HepG2 (cell line): Measurements from ENCODE around the gene HSD11B1L. TPM values are rescaled to one million over a fixed set of nuclear protein-coding genes. Genes with fewer than 3 reads are reported as not detected.

Source experiments
- ATAC-seq: fragments of 200-7000 bp; cut with Tn5 transposase; 3 replicates; pipeline ENCODE4 v1.9.1; 2020; ENCODE audit warnings: mild to moderate bottlenecking, moderate library complexity
- BruUV-seq: library from RNA; stranded (reverse); fragments of 400-500 nt; replicated peaks from 2 replicates; lab custom pipeline; 2021; lab: Mats Ljungman, UMichigan
- CTCF ChIA-PET: fragments of 300-600 bp; formaldehyde crosslinking; extraction: SDS; loops from one replicate; lab custom pipeline; 2021; ENCODE audit warnings: low total read pairs, inconsistent platforms, low intra/inter-chr PET ratio; lab: Yijun Ruan, JAX
- POLR2A ChIA-PET: fragments of 350-600 bp; sonication (Branson Sonifier 250); formaldehyde crosslinking; loops from one replicate; lab custom pipeline; 2020; ENCODE audit warnings: antibody characterized with exemption, inconsistent platforms; lab: Yijun Ruan, JAX
- DNase-seq: peaks from one replicate; pipeline ENCODE4 v3.0.0-alpha.2; 2015; ENCODE audit warnings: low spot score
- FAIRE-seq: peaks from 3 replicates; lab custom pipeline; 2011; peaks lifted over from hg19 to GRCh38; lab: Jason Lieb, UNC
- H2AFZ ChIP-seq: one replicate; pipeline ENCODE4 v1.6.1; 2011; ENCODE audit warnings: low read length, inconsistent platforms
- H3K27ac ChIP-seq: fragments of 300-600 bp; 3 replicates; pipeline ENCODE4 v1.8.0; 2011; ENCODE audit warnings: mixed run types, mild to moderate bottlenecking, mixed read lengths, low read length, inconsistent platforms; ENCODE audit not compliant: insufficient read depth; ENCODE audit errors: extremely low read length
- H3K27me3 ChIP-seq, 2 experiments: fragments of 200-600 bp in 1 of 2; 2 replicates in 1 of 2; 3 replicates in 1 of 2; pipeline versions ENCODE4 v1.6.0 to v1.8.0; 2011; ENCODE audit warnings: low read length in 2 of 2, mild to moderate bottlenecking in 2 of 2, moderate library complexity in 2 of 2, inconsistent platforms in 1 of 2; ENCODE audit not compliant: insufficient read depth in 2 of 2, control insufficient read depth in 1 of 2
- H3K36me3 ChIP-seq, 2 experiments: fragments of 200-600 bp in 1 of 2; replicated peaks in 1 of 2; 2 replicates in 1 of 2; 3 replicates in 1 of 2; pipeline versions ENCODE4 v1.5.1 to v1.8.0; 2011; ENCODE audit warnings: low read length in 2 of 2, inconsistent platforms in 1 of 2; ENCODE audit not compliant: insufficient read depth in 2 of 2, control insufficient read depth in 1 of 2
- H3K4me1 ChIP-seq: 2 replicates; pipeline ENCODE4 v1.5.1; 2012; ENCODE audit warnings: low read length, inconsistent platforms; ENCODE audit not compliant: insufficient read depth
- H3K4me2 ChIP-seq: 2 replicates; pipeline ENCODE4 v1.6.0; 2011; ENCODE audit warnings: low read depth, low read length, inconsistent platforms
- H3K4me3 ChIP-seq, 3 experiments: fragments of 200-600 bp in 1 of 3; sonication (generic), shearing (Covaris generic) in 1 of 3; replicated peaks in 1 of 3; 2 replicates each; pipeline ENCODE4 v1.5.1; 2011 to 2016; ENCODE audit warnings: low read length in 3 of 3, inconsistent platforms in 2 of 3, low read depth in 2 of 3, mild to moderate bottlenecking in 2 of 3, control low read depth in 1 of 3, mixed read lengths in 1 of 3; ENCODE audit not compliant: insufficient read depth in 1 of 3
- H3K79me2 ChIP-seq: one replicate; pipeline ENCODE4 v1.6.1; 2011; ENCODE audit warnings: low read length, inconsistent platforms; ENCODE audit not compliant: insufficient read depth
- H3K9ac ChIP-seq: 2 replicates; pipeline ENCODE4 v1.6.0; 2011; ENCODE audit warnings: mild to moderate bottlenecking, low read depth, low read length, inconsistent platforms; ENCODE audit not compliant: insufficient read depth
- H3K9me3 ChIP-seq: 2 replicates; pipeline ENCODE4 v1.5.1; 2012; ENCODE audit warnings: mild to moderate bottlenecking, low read length
- H4K20me1 ChIP-seq: 2 replicates; pipeline ENCODE4 v1.6.0; 2011; ENCODE audit warnings: inconsistent platforms, mild to moderate bottlenecking, low read length, moderate library complexity; ENCODE audit not compliant: insufficient read depth
- ATF7 ChIP-seq, 2 experiments: fragments of 450-650 bp in 1 of 2; sonication (generic) in 1 of 2; formaldehyde crosslinking in 1 of 2; IDR thresholded peaks; 2 replicates each; pipeline versions ENCODE4 v1.4.0 to v1.6.1; 2016 to 2020; ENCODE audit warnings: antibody characterized with exemption in 1 of 2, mild to moderate bottlenecking in 1 of 2, missing genetic modification reagents in 1 of 2
- FLYWCH1 ChIP-seq: sonication (generic); formaldehyde crosslinking; IDR thresholded peaks from 2 replicates; pipeline ENCODE4 v1.8.1; 2023; ENCODE audit warnings: mild to moderate bottlenecking, missing genetic modification reagents
- FOXC1 ChIP-seq: sonication (generic); formaldehyde crosslinking; IDR thresholded peaks from 2 replicates; pipeline ENCODE4 v1.8.0; 2022; ENCODE audit warnings: mild to moderate bottlenecking, missing genetic modification reagents, borderline replicate concordance
- MTERF4 ChIP-seq: sonication (generic); formaldehyde crosslinking; IDR thresholded peaks from 2 replicates; pipeline ENCODE4 v1.8.0; 2023; ENCODE audit warnings: mild to moderate bottlenecking, missing genetic modification reagents
- MXI1 ChIP-seq: IDR thresholded peaks from 3 replicates; pipeline ENCODE4 v1.6.1; 2012; ENCODE audit warnings: low read depth, low read length, inconsistent platforms, borderline replicate concordance
- NCOA5 ChIP-seq: sonication (generic); formaldehyde crosslinking; IDR thresholded peaks from 2 replicates; pipeline ENCODE4 v1.4.0; 2020; ENCODE audit warnings: missing genetic modification reagents
- SAFB2 ChIP-seq: sonication (generic); formaldehyde crosslinking; IDR thresholded peaks from 2 replicates; pipeline ENCODE4 v1.5.1; 2020; ENCODE audit warnings: missing genetic modification reagents, low read depth, mild to moderate bottlenecking, borderline replicate concordance
- SMAD1 ChIP-seq: sonication (generic); formaldehyde crosslinking; IDR thresholded peaks from 2 replicates; pipeline ENCODE4 v1.4.0; 2020; ENCODE audit warnings: missing genetic modification reagents, low read depth, mild to moderate bottlenecking, borderline replicate concordance
- TAF15 ChIP-seq: fragments of 200-400 bp; formaldehyde crosslinking; IDR thresholded peaks from one replicate; pipeline ENCODE4 v1.6.1; 2018; ENCODE audit warnings: mild to moderate bottlenecking, low read depth, low read length; ENCODE audit not compliant: poor library complexity, severe bottlenecking
- TARDBP ChIP-seq: sonication (generic); formaldehyde crosslinking; IDR thresholded peaks from 2 replicates; pipeline ENCODE4 v1.8.0; 2022; ENCODE audit warnings: mild to moderate bottlenecking, missing genetic modification reagents
- ZFP41 ChIP-seq: sonication (generic); formaldehyde crosslinking; IDR thresholded peaks from 2 replicates; pipeline ENCODE4 v1.4.0; 2020; ENCODE audit warnings: mild to moderate bottlenecking, missing genetic modification reagents, borderline replicate concordance
- ZKSCAN1 ChIP-seq: fragments of 150-350 bp; IDR thresholded peaks from 2 replicates; pipeline ENCODE4 v1.6.1; 2014; ENCODE audit warnings: low read length
- ZNF607 ChIP-seq: sonication (generic); formaldehyde crosslinking; IDR thresholded peaks from 2 replicates; pipeline ENCODE4 v1.5.1; 2020; ENCODE audit warnings: missing genetic modification reagents, mild to moderate bottlenecking, borderline replicate concordance
- ZNF616 ChIP-seq: sonication (generic); formaldehyde crosslinking; IDR thresholded peaks from 2 replicates; pipeline ENCODE4 v1.5.0; 2020; ENCODE audit warnings: low read depth, mild to moderate bottlenecking, missing genetic modification reagents
- ZNF687 ChIP-seq: sonication (generic); formaldehyde crosslinking; IDR thresholded peaks from 2 replicates; pipeline ENCODE4 v1.5.1; 2020; ENCODE audit warnings: mild to moderate bottlenecking, missing genetic modification reagents, moderate library complexity
- ZSCAN21 ChIP-seq: sonication (generic); formaldehyde crosslinking; IDR thresholded peaks from 2 replicates; pipeline ENCODE4 v1.8.0; 2022; ENCODE audit warnings: mild to moderate bottlenecking, missing genetic modification reagents, moderate library complexity, borderline replicate concordance
- WGBS: methylation state at CpG from one replicate; pipeline ENCODE4 v1.1.6; 2017; ENCODE audit warnings: low lambda C conversion rate; 5-methylcytosine and 5-hydroxymethylcytosine counted together
- in situ Hi-C: cut with HindIII; loops from 2 replicates; pipeline ENCODE4 v1.10.0; 2017; ENCODE audit warnings: low pct_unique_long_range_greater_than_20kb; ENCODE audit not compliant: extremely low pct_ligation_motif_present
- intact Hi-C: fragments of 100-400 bp; cut with micrococcal nuclease; formaldehyde crosslinking; loops from one replicate; pipeline ENCODE4 v1.10.0; 2022; ENCODE audit not compliant: unreplicated experiment
- polyA plus RNA-seq, 8 experiments: library from polyadenylated mRNA; depleted of rRNA in 3 of 8; stranded (reverse) in 7 of 8; unstranded in 1 of 8; fragments of >200 nt; fragmentation: Illumina TruSeq in 4 of 8; extraction: Trizol in 4 of 8; gene quantifications; 2 replicates each; pipeline versions ENCODE4 v1.2.1 to v1.2.3, GENCODE V29; 2011 to 2016; ENCODE audit warnings: low read depth in 4 of 8, missing spikeins in 1 of 8, mixed read lengths in 1 of 8; ENCODE audit not compliant: insufficient read depth in 1 of 8
- total RNA-seq, 5 experiments: library from RNA; depleted of rRNA; stranded (reverse); fragments of >200 nt; fragmentation: Illumina TruSeq; extraction: Trizol; gene quantifications; 2 replicates each; pipeline ENCODE4 v1.2.3, GENCODE V29; 2016; ENCODE audit warnings: low read depth in 1 of 5

The HSD11B1L gene
- total and polyA plus RNA-seq, 2 of the 13 experiments (the other 11 are each of a cell fraction or from before 2014, with no cell fraction given): 2.8 to 3.9 TPM

DNA sequence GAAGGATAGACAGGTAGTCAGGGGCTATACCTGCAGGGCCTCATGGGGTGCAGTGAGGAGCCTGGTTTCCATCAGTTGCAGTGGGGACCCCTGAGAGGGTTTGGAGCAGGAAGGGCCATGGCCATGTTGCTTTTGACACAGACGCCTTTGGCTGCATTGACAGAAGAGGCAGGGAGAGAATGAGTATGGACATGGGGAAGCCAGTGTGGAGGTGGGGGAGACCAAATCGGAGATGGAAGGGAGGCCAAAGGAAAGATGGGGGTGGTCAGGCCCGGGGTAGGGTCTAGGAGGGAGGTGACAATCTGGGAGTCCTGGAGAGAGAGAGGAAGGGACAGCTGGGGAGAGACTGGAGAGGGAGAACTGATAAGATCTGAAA is 1.3 kb downstream of the HSD11B1L start:
- no TSS peak for BruUV-seq
- H3K4me1 ChIP-seq: peaks cover 35% of the 10 kb centered on the region
- in situ Hi-C loops (no loop called here), intact Hi-C loops (no loop called here)
- no peaks in the 10 kb centered on the region for H3K36me3 ChIP-seq
- H3K9me3 ChIP-seq: no peaks in the 10 kb centered on the region
- H4K20me1 ChIP-seq: no peaks in the 10 kb centered on the region
- DNase-seq: no peak
- no peak overlapping the region for H3K9ac ChIP-seq
- ATAC-seq: no peak
- H3K27ac ChIP-seq: no peak overlapping the region
- H3K27me3 ChIP-seq: no peaks in the 10 kb centered on the region; a peak in 1 of 5 replicates
- no peak for TF ChIP-seq ZNF607 (CRISPR knock-in tag)
- no peak for TF ChIP-seq ZFP41 (CRISPR knock-in tag)
- TF ChIP-seq MXI1: no peak
- TF ChIP-seq FLYWCH1 (CRISPR knock-in tag): no peak
- TF ChIP-seq ZSCAN21 (CRISPR knock-in tag): no peak
- no peak for TF ChIP-seq TARDBP (CRISPR knock-in tag)
- no peak for TF ChIP-seq NCOA5
- TF ChIP-seq MTERF4 (CRISPR knock-in tag): no peak
- TF ChIP-seq ZNF687 (CRISPR knock-in tag): no peak
- TF ChIP-seq ATF7 (IDR thresholded peaks at IDR 0.05): no peak
- no peak for TF ChIP-seq ATF7 (CRISPR knock-in tag; IDR thresholded peaks at IDR 0.05)
- no peak for TF ChIP-seq TAF15
- no peak for TF ChIP-seq FOXC1
- TF ChIP-seq SAFB2 (CRISPR knock-in tag): no peak
- TF ChIP-seq ZKSCAN1: no peak
- TF ChIP-seq ZNF616 (CRISPR knock-in tag): no peak
- TF ChIP-seq SMAD1: no peak
- TF ChIP-seq, all 625 proteins: peak for 0
- POLR2A ChIA-PET: interaction anchor here (1.8 kb wide), 1 partner anchor 59 kb away, joined by 5 read pairs; the partner anchor contains the start of genes SAFB and SAFB2
- H3K4me2 ChIP-seq: no peak overlapping the region
- no peak overlapping the region for H2AFZ ChIP-seq
- H3K79me2 ChIP-seq: peaks cover 7% of the 10 kb centered on the region
- CTCF ChIA-PET: no interaction called here
- H3K4me3 ChIP-seq: no peak overlapping the region
- WGBS: 20% methylated on average over 3 of the region's 3 CpGs
- FAIRE-seq: no peak
